HTR-8/SVneo (cell line): ENCODE results near the gene PDE3A.

Source experiments
- DNase-seq: peaks from one replicate; pipeline ENCODE4 v3.0.0; 2011; ENCODE audit warnings: low spot score, mixed read lengths; ENCODE audit not compliant: insufficient read length
- FAIRE-seq: peaks from 2 replicates; lab custom pipeline; 2011; peaks lifted over from hg19 to GRCh38; lab: Jason Lieb, UNC

The PDE3A gene

DNA sequence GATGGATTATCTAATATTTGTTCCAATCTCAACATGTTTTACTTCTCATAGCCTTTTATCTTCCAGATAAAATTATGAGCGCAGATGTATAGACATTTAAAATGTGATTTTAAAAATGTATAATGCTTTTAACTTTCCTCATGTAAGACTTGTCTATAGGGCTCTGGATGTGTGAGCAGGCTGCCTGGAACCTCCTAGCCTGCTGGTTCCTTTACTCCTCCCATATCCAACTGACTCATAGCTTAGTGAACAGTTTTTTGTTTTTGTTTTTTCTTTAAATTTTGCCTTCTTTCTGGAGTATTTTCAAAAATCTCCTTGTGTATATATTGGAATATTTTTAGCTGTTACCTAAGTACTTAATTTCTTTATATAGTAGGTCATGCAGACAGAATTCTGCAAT is 115.4 kb downstream of the PDE3A start:
- DNase-seq, result no peak
- FAIRE-seq, result no peak

- FAIRE-seq, result no peak
- DNase-seq, result no peak
Observed at GRCh38 chr12:20486233-20486632, 117.9 kb downstream of the PDE3A start.

DNA sequence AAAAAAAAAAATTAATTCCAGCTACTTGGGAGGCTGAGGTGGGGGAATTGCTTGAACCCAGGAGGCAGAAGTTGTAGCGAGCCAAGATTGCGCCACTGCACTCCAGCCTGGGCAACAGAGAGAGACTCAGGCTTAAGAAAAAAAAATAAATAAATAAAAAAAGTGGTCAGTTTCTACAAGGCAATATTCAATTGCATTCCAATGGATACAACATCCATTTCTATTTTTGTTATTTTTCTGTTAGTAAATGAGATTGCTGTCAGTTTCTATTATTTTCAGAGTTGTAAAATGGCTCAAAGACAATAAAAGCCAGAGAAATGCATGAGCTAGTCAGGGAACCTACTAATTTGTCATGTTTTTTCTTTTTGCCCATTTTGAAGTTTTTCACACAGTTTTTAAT is 119.2 kb downstream of the PDE3A start:
- FAIRE-seq, result no peak

DNA sequence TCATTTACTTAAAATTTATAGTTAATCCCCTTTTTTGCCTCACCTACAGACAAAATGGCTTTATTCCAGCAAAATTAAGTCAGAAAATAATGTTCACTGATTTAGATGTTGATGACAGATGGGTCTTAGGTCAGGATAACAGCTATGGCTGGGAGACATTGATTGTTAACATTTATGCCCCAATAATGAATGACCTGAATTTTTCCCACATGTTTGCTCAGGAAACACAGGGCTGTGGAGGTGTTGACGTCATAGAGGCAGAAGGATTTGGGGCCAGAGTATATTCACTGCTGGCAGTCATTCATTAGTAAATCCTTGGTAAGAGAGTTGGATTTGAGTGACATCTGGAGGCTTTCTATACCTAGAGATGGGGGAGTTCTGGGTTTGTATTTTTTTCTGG is 121.3 kb downstream of the PDE3A start:
- no peak for FAIRE-seq
- no peak for DNase-seq

More for the DNA sequence above, 119.2 kb downstream of the PDE3A start:
- no peak for DNase-seq

GRCh38 chr12:20490213-20490612 is 121.9 kb downstream of the PDE3A start:
- DNase-seq (no peak), FAIRE-seq (no peak)

DNA sequence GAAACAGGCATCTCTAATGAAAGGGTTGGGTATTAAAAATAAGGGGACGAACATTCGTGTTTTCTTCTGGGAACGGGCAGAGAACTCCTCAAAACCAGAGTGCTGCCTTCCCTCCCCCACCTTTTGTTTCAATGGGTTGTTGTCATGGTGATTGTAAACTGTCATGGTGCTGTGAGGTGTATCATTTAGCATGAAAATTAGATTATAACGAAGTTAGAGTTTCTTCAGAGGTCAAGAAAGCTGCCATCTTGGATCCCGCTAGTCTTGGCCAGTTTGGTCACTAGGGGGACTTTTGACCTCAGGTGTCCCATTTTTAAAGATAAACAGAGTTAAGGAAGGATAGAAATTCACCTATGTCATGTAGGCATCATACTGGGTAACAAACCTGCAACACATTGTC is 123.0 kb downstream of the PDE3A start:
- FAIRE-seq (no peak), DNase-seq (no peak)

DNA sequence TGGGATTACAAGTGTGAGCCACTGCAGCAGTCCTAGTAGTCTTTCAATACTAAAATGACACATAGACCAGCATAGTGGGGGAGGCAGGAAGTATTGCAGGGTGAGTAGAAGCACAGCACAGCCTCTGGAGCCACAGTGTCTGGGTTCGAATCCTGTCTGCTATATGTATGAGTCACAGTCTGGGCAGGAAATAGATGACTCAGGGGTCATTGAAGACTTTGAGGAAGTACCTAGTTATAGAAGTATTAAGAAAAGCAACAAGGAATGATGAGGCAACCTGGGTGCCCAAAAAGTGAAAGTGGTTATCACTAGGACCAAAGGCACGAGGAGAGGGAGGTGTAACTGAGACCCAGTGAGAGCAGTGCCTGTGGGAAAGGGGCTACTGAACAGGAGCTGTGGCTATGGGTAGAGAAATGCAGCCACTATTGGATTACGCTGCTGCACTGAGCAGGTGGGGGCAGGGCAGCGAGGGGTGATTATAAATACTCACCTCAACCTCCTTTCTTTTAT is 124.0 kb downstream of the PDE3A start:
- peak; percentile 9 for FAIRE-seq
- peak; percentile 10 for DNase-seq

- FAIRE-seq, result no peak
- DNase-seq, result no peak
Observed at GRCh38 chr12:20493934-20494333, 125.6 kb downstream of the PDE3A start.

GRCh38 chr12:20494851-20495250 is 126.5 kb downstream of the PDE3A start:
- DNase-seq, result no peak
- FAIRE-seq, result no peak

- DNase-seq (no peak), FAIRE-seq (no peak)
Observed at GRCh38 chr12:20495997-20496396, 127.7 kb downstream of the PDE3A start.

DNA sequence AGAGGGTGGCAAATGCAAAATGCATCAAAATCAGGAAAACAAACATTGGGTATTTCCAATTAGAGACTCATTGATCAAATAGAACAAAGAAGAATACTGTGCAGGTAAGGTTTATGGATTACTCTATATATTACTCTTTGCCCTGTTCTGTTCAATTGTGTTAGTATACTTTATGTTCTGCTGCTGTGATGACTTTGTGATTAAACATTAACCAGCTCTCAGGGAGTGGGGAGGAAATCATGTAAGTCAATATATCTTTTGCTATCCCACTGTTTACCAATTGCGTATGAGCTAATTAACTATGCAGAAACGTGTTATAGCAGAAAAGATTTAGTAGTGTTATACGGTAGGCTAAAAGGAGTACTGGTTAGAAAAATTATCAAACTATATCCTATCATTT is 129.4 kb downstream of the PDE3A start:
- no peak for DNase-seq
- no peak for FAIRE-seq

- DNase-seq (no peak), FAIRE-seq (no peak)
Observed at GRCh38 chr12:20501958-20502357, 133.6 kb downstream of the PDE3A start.

GRCh38 chr12:20503858-20504257 is 135.5 kb downstream of the PDE3A start:
- DNase-seq (no peak), FAIRE-seq (no peak)

- no peak for FAIRE-seq
- DNase-seq, result no peak
Observed at GRCh38 chr12:20505056-20505455, 136.7 kb downstream of the PDE3A start.

- DNase-seq, result no peak
- FAIRE-seq, result no peak
Observed at GRCh38 chr12:20507056-20507455, 138.7 kb downstream of the PDE3A start.

- DNase-seq, result no peak
- no peak for FAIRE-seq
Observed at GRCh38 chr12:20507711-20508110, 139.4 kb downstream of the PDE3A start.

GRCh38 chr12:20508359-20508758 is 140.0 kb downstream of the PDE3A start:
- no peak for DNase-seq
- no peak for FAIRE-seq

DNA sequence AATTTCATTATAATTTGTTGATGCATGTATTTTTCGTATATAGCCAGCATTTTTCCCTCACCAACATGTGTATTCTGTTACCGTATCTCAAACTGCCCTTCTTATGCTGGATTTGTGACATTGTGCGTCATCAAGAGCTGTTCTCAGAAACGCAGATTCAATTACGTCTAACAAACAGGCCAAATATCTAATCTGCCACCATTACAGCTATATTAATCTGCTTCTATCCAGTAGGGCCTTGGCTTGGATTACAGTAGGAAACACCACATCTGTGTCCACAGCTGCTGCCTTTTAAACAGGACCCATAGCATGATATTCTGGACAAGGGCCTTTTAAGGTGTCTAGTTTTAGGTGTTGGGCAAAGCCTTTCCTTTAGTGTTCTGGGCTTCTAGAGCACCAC is 140.6 kb downstream of the PDE3A start:
- no peak for FAIRE-seq
- DNase-seq, result no peak

DNA sequence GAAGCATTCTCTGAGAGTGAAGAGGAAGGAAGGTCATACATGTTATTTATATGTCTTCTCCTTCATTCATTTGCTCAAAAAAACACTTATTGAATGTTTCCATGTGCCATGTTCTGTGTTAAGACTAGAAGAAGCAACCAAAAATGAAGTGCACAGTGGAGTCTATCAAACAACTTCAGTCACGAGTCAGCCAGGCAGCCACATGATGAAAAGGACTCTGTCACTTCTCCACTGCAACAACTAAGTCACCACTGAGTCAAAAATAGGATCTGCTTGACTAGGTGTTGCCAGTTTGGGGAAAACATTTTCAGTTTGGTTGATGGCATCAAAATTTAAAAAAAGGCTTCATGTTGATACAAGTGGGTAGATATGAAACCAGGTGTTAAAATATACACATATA is 142.5 kb downstream of the PDE3A start:
- no peak for DNase-seq
- no peak for FAIRE-seq

GRCh38 chr12:20513189-20513588 is 144.9 kb downstream of the PDE3A start:
- no peak for FAIRE-seq

GRCh38 chr12:20514598-20514997 is 146.3 kb downstream of the PDE3A start:
- FAIRE-seq (no peak), DNase-seq (no peak)

More at GRCh38 chr12:20513189-20513588, 144.9 kb downstream of the PDE3A start:
- DNase-seq, result no peak

DNA sequence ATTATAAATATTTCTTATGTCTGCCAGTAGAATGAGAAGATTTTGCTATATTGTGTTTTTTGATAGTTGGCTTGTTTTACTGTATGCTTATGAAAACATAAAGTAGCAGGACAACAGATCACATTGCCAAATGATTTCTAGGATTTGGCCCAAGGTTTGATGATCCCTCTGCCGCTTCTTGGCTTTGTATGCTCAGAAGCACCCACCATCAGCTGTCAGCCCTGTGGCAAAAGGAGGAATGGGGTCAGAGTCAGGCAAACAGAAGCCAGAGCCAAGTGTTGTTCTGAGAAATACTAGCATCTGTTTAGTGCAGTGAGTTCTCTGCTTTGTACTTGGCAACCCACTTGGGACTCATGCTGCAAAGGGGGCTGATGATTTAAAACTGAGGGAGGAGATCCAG is 152.2 kb downstream of the PDE3A start:
- DNase-seq (no peak), FAIRE-seq (no peak)

- FAIRE-seq (no peak), DNase-seq (no peak)
Observed at GRCh38 chr12:20523658-20524057, 155.3 kb downstream of the PDE3A start.
